ENCODE measurements around the gene COL12A1. TPM values are rescaled to one million over a fixed set of nuclear protein-coding genes. Genes with fewer than 3 reads are reported as not detected.

COL12A1 gene
- total and polyA plus RNA-seq, 9 of the 15 experiments (the other 6 are each of a cell fraction or from before 2014, with no cell fraction given): 0.11 TPM; not detected in 8

- FAIRE-seq (no peak), ATAC-seq (no peak), DNase-seq (ENCODE audit: extremely low read depth in 1 of 4, low spot score in 3 of 4) (no peak)
- Histone ChIP-seq H3K79me2 (ENCODE audit: control insufficient read depth, insufficient read depth, low read length) (peaks cover 2% of the 10 kb centered on the region; the same call in 1 of the 3 replicates), H3K4me1 (replicated peaks in 1 of 2; ENCODE audit: control insufficient read depth in 2 of 2, insufficient read depth in 2 of 2, low read length in 2 of 2) (no peaks in the 10 kb centered on the region), H2AFZ (ENCODE audit: low read depth, low read length) (no peak overlapping the region), H3K9ac (ENCODE audit: insufficient read depth in 1 of 2, low read depth in 2 of 2, low read length in 2 of 2) (no peak overlapping the region), H3K9me3 (replicated peaks; ENCODE audit: control insufficient read depth, insufficient read depth, low read depth, low read length) (no peaks in the 10 kb centered on the region), H4K20me1 (replicated peaks; ENCODE audit: control insufficient read depth, insufficient read depth, low read length) (no peaks in the 10 kb centered on the region), H3K4me3 (no peak overlapping the region), H3K27me3 (ENCODE audit: control insufficient read depth in 2 of 2, insufficient read depth in 2 of 2, low read length in 2 of 2) (no peaks in the 10 kb centered on the region), H3K27ac (ENCODE audit: extremely low read depth, low read depth, low read length) (no peak overlapping the region), H3K9me1 (ENCODE audit: control insufficient read depth, insufficient read depth, low read length) (no peaks in the 10 kb centered on the region), H3K4me2 (ENCODE audit: insufficient read depth, low read length) (no peak overlapping the region), H3K36me3 (ENCODE audit: control insufficient read depth, insufficient read depth, low read length) (peaks cover 30% of the 10 kb centered on the region)
- in situ Hi-C loops (cut with MboI): no loop called here
- WGBS (ENCODE audit: insufficient coverage, low coverage, missing lambda C conversion rate): 66% methylated on average over 2 of the region's 2 CpGs
- no peak for TF ChIP-seq ZMIZ1 (IDR thresholded peaks at IDR 0.05; ENCODE audit: low read depth in 2 of 2, low read length in 2 of 2)
- no peak for TF ChIP-seq KHSRP (IDR thresholded peaks at IDR 0.05)
- TF ChIP-seq MEF2D (tag; conservative IDR thresholded peaks at IDR 0.05; ENCODE audit: low read depth): no peak
- no peak for TF ChIP-seq CHAMP1 (IDR thresholded peaks at IDR 0.05)
- no peak for TF ChIP-seq ARID2 (IDR thresholded peaks at IDR 0.05)
- TF ChIP-seq C11orf30 (IDR thresholded peaks at IDR 0.05; ENCODE audit: low read depth): no peak
- no peak for TF ChIP-seq SP2 (IDR thresholded peaks at IDR 0.05; ENCODE audit: extremely low read depth, low read depth, low read length, poor library complexity, severe bottlenecking)
- TF ChIP-seq SUPT5H (IDR thresholded peaks at IDR 0.05): no peak
- no peak for TF ChIP-seq CHD2 (IDR thresholded peaks at IDR 0.05; ENCODE audit: low read depth, low read length)
- no peak for TF ChIP-seq SMC3 (conservative IDR thresholded peaks at IDR 0.05; ENCODE audit: insufficient read depth, low read depth, low read length)
- TF ChIP-seq NEUROD1 (IDR thresholded peaks at IDR 0.05; ENCODE audit: borderline replicate concordance, low read depth, low read length, partially characterized antibody): no peak
- TF ChIP-seq ZNF316 (IDR thresholded peaks at IDR 0.05): no peak
- no peak for TF ChIP-seq PTRF (tag; IDR thresholded peaks at IDR 0.05)
- TF ChIP-seq KDM2B (CRISPR knock-in tag; IDR thresholded peaks at IDR 0.05): no peak
- no peak for TF ChIP-seq FOXK2 (conservative IDR thresholded peaks at IDR 0.05 in 1 of 2, IDR thresholded peaks at IDR 0.05 in 1 of 2; ENCODE audit: low read depth in 2 of 2)
- no peak for TF ChIP-seq ELK3 (CRISPR knock-in tag; IDR thresholded peaks at IDR 0.05)
- TF ChIP-seq NR2C1 (IDR thresholded peaks at IDR 0.05): no peak
- no peak for TF ChIP-seq NR2C1 (tag; IDR thresholded peaks at IDR 0.05)
- TF ChIP-seq ZFP1 (CRISPR knock-in tag; IDR thresholded peaks at IDR 0.05): no peak
- POLR2A ChIA-PET: interaction anchor here (0.6 kb wide), 1 partner anchor 320 kb away, joined by 3 read pairs; no protein-coding TSS in a partner anchor
- CTCF ChIA-PET (ENCODE audit: low intra/inter-chr PET ratio): no interaction called here
- no TSS peak for BruUV-seq (replicated peaks)
- intact Hi-C loops (cut with micrococcal nuclease): no loop called here
Measured at GRCh38 chr6:75235271-75235670, 29.4 kb upstream of the COL12A1 start.

Data from K562 (cell line).